ENCODE measurements around the gene ADD3. TPM values are rescaled to one million over a fixed set of nuclear protein-coding genes. Genes with fewer than 3 reads are reported as not detected.

The ADD3 gene
- total and polyA plus RNA-seq, 4 donors, result 15.4 to 55.9 (median 22.8) TPM

DNA sequence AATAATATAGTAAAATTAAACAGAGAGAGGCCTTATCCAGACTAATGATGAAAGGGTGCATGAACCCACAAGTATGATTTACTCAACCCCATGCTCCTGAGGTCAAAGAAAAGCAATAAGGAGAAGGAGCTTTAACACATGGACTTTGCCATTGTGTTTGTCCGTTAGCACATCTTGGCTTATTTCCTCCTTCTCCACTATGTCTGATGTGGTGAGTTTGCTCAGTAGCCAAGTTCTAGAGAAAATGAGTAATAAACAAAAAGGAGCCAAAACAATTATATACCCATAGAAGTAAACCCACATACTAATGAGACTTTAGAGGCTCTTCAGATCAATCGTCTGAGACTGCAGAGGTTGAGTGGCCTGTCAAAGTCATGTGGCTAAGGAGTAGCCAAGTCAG, 26.1 kb upstream of the ADD3 start:
- no peak overlapping the region for H3K4me3 ChIP-seq (ENCODE audit: low read depth in 1 of 3, low read length in 3 of 3)
- 56% methylated on average over 2 of the region's 2 CpGs for whole genome bisulfite sequencing
- TF ChIP-seq JUND (IDR thresholded peaks at IDR 0.05) (no peak), SP1 (IDR thresholded peaks at IDR 0.05) (no peak), RAD21 (IDR thresholded peaks at IDR 0.05) (no peak)
- TF ChIP-seq, protein P1, sequence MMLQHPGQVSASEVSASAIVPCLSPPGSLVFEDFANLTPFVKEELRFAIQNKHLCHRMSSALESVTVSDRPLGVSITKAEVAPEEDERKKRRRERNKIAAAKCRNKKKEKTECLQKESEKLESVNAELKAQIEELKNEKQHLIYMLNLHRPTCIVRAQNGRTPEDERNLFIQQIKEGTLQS (IDR thresholded peaks at IDR 0.05), result no peak
- H3K36me3 ChIP-seq (ENCODE audit: control insufficient read depth in 4 of 4, insufficient read depth in 3 of 4, low read depth in 1 of 4, low read length in 3 of 4), result no peaks in the 10 kb centered on the region
- DNase-seq (ENCODE audit: low spot score), result no peak
- peak overlapping the region in 1 of 2 donors; percentile 29 for H3K9ac ChIP-seq (ENCODE audit: low read depth in 1 of 2, low read length in 2 of 2)
- no peak overlapping the region for H3K27ac ChIP-seq (ENCODE audit: low read depth in 1 of 2, low read length in 2 of 2)
- H3K4me1 ChIP-seq (ENCODE audit: control insufficient read depth in 4 of 4, insufficient read depth in 4 of 4, low read length in 3 of 4), result peaks cover 0 to 6% (median 0%) of the 10 kb centered on the region in 4 donors
- no peaks in the 10 kb centered on the region for H3K9me3 ChIP-seq (ENCODE audit: control insufficient read depth in 4 of 4, low read length in 3 of 4)
- no peaks in the 10 kb centered on the region for H3K27me3 ChIP-seq (ENCODE audit: control insufficient read depth in 4 of 4, insufficient read depth in 4 of 4, low read length in 3 of 4)

DNA sequence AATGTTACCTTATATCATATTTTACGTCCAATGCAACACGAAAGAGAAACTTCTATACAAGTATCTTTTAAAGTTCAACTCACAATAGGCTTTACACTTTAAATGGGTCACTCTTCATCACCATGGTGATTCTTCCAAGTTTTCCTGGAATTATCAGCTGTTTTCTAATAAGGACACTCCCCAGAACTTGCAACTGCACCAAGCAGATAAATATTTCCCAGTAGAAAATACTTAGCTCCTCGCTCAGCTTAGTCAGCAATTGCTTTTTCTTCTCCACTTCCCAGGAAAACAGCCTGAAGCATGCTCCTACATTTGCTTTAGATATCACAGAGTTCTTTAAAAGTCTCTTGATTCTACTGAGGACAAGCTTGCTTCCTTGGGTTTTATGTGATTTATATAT, 25.7 kb upstream of the ADD3 start:
- Histone ChIP-seq H3K27ac (ENCODE audit: low read depth in 1 of 2, low read length in 2 of 2) (peak overlapping the region; percentile 11 to 16), H3K4me3 (ENCODE audit: low read depth in 1 of 3, low read length in 3 of 3) (no peak overlapping the region)

DNA sequence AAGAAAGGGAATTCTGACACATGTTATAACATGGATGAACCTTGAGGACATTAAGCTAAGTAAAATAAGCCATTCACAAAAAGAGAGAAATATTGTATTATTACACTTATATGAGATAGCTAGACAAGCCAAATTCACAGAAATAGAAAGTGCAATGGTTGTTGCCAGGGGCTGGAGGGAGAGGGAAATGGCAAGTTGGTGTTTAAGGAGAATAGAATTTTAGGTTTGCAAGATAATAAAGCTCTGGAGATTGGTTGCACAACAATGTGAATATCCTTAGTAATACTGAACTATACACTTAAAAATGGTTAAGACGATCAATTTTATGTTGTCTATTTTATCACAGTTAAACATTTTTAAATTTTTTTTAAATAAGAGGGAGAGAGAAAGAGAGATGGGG, 25.0 kb upstream of the ADD3 start:
- 90% methylated on average over 1 of the region's 1 CpG for WGBS
- H3K9me3 ChIP-seq (ENCODE audit: control insufficient read depth in 4 of 4, low read length in 3 of 4), result no peaks in the 10 kb centered on the region
- H3K9ac ChIP-seq (ENCODE audit: low read depth in 1 of 2, low read length in 2 of 2), result no peak overlapping the region
- peak overlapping the region in 1 of 2 donors; percentile 11 for H3K27ac ChIP-seq (ENCODE audit: low read depth in 1 of 2, low read length in 2 of 2)
- H3K27me3 ChIP-seq (ENCODE audit: control insufficient read depth in 4 of 4, insufficient read depth in 4 of 4, low read length in 3 of 4), result no peaks in the 10 kb centered on the region
- H3K4me1 ChIP-seq (ENCODE audit: control insufficient read depth in 4 of 4, insufficient read depth in 4 of 4, low read length in 3 of 4), result no peaks in the 10 kb centered on the region
- H3K4me3 ChIP-seq (ENCODE audit: low read depth in 1 of 3, low read length in 3 of 3), result no peak overlapping the region
- DNase-seq (ENCODE audit: low spot score), result no peak
- TF ChIP-seq, protein P2, sequence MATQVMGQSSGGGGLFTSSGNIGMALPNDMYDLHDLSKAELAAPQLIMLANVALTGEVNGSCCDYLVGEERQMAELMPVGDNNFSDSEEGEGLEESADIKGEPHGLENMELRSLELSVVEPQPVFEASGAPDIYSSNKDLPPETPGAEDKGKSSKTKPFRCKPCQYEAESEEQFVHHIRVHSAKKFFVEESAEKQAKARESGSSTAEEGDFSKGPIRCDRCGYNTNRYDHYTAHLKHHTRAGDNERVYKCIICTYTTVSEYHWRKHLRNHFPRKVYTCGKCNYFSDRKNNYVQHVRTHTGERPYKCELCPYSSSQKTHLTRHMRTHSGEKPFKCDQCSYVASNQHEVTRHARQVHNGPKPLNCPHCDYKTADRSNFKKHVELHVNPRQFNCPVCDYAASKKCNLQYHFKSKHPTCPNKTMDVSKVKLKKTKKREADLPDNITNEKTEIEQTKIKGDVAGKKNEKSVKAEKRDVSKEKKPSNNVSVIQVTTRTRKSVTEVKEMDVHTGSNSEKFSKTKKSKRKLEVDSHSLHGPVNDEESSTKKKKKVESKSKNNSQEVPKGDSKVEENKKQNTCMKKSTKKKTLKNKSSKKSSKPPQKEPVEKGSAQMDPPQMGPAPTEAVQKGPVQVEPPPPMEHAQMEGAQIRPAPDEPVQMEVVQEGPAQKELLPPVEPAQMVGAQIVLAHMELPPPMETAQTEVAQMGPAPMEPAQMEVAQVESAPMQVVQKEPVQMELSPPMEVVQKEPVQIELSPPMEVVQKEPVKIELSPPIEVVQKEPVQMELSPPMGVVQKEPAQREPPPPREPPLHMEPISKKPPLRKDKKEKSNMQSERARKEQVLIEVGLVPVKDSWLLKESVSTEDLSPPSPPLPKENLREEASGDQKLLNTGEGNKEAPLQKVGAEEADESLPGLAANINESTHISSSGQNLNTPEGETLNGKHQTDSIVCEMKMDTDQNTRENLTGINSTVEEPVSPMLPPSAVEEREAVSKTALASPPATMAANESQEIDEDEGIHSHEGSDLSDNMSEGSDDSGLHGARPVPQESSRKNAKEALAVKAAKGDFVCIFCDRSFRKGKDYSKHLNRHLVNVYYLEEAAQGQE (IDR thresholded peaks at IDR 0.05), result no peak
- TF ChIP-seq NR2F2 (IDR thresholded peaks at IDR 0.05) (no peak), TAF1 (conservative IDR thresholded peaks at IDR 0.05) (no peak), FOXA1 (IDR thresholded peaks at IDR 0.05) (no peak), SP1 (IDR thresholded peaks at IDR 0.05) (no peak)
- TF ChIP-seq, protein P3, sequence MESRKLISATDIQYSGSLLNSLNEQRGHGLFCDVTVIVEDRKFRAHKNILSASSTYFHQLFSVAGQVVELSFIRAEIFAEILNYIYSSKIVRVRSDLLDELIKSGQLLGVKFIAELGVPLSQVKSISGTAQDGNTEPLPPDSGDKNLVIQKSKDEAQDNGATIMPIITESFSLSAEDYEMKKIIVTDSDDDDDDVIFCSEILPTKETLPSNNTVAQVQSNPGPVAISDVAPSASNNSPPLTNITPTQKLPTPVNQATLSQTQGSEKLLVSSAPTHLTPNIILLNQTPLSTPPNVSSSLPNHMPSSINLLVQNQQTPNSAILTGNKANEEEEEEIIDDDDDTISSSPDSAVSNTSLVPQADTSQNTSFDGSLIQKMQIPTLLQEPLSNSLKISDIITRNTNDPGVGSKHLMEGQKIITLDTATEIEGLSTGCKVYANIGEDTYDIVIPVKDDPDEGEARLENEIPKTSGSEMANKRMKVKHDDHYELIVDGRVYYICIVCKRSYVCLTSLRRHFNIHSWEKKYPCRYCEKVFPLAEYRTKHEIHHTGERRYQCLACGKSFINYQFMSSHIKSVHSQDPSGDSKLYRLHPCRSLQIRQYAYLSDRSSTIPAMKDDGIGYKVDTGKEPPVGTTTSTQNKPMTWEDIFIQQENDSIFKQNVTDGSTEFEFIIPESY (IDR thresholded peaks at IDR 0.05), result no peak
- H3K36me3 ChIP-seq (ENCODE audit: control insufficient read depth in 4 of 4, insufficient read depth in 3 of 4, low read depth in 1 of 4, low read length in 3 of 4), result no peaks in the 10 kb centered on the region

More for the DNA sequence above, 25.7 kb upstream of the ADD3 start:
- WGBS, result 76% methylated on average over 3 of the region's 3 CpGs
- H3K36me3 ChIP-seq (ENCODE audit: control insufficient read depth in 4 of 4, insufficient read depth in 3 of 4, low read depth in 1 of 4, low read length in 3 of 4), result no peaks in the 10 kb centered on the region
- no peak overlapping the region for H3K9ac ChIP-seq (ENCODE audit: low read depth in 1 of 2, low read length in 2 of 2)
- DNase-seq (ENCODE audit: low spot score), result no peak
- TF ChIP-seq HNF4G (IDR thresholded peaks at IDR 0.05), result no peak
- no peaks in the 10 kb centered on the region for H3K27me3 ChIP-seq (ENCODE audit: control insufficient read depth in 4 of 4, insufficient read depth in 4 of 4, low read length in 3 of 4)
- H3K9me3 ChIP-seq (ENCODE audit: control insufficient read depth in 4 of 4, low read length in 3 of 4), result no peaks in the 10 kb centered on the region
- peaks cover 0 to 6% (median 0%) of the 10 kb centered on the region in 4 donors for H3K4me1 ChIP-seq (ENCODE audit: control insufficient read depth in 4 of 4, insufficient read depth in 4 of 4, low read length in 3 of 4)
